HG02623 (cell line): Measurements from ENCODE around the gene DPPA4.

Experiments
- ATAC-seq: cut with Tn5 transposase; IDR thresholded peaks from one replicate; pipeline ENCODE4 v1.9.1; 2021; ENCODE audit warnings: moderate library complexity; ENCODE audit not compliant: unreplicated experiment

The DPPA4 gene

DNA sequence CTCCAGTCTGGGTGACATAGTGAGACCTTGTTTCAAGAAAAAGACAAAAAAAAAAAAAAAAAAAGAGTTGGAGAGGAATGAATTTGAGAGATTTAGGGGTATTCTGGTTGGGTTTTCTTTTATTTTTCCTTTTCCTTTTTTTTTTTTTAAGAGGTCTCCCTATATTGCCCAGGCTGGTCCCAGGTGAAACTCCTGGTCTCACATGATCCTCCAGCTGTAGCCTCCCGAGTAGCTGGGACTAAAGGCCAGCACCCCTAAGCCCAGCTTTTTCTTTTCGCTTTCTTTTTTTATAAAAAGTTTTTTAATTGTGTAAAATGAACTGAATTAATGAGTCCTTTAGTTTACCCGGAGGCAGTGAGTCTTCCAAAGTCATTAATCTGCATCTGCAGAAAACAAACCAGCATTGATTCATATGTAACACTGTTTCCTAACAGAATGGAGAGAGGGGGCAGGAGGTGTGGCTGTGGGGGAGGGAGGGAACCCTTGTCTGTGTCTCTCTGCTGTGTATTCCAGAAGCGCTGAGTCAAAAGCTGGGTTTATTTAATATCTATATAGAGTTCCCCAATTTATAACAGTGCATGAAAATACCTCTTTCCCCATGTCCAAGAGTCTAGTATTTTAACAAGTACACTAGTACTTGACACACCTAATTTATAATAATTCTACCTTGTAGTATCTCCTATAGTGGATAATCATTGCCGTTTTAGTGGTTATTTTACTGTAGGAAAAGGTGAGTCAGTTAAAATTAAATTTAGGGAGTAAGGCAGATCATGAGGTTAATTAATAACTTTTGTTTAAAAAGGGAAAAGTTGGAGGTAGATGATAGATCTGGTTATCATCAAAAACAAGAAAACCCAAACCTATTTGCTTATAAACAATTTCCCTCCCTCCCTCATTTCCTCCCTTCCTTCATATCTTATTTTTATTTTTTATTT, 2.6 kb upstream of the DPPA4 start:
- no peak for ATAC-seq

DNA sequence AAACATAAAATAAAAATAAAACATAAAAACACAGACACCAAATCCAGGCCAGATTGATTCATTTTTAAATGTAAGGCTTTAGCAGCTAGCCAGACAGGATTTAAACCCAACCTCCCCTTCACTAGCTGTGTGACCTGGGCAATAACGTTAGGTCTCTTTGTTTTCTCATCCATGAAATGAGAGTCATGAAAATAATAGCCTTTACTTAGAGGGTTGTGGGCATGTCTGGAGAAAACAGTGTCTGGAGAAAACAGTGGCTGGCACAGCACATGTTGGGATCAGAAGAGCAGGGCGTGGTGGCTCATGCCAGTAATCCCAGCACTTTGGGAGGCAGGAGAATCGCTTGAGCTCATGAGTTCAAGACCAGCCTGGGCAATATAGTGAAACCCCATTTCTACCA, 1.9 kb upstream of the DPPA4 start:
- no peak for ATAC-seq

- ATAC-seq = no peak
Measured at GRCh38 chr3:109338322-109338721, 976 bp upstream of the DPPA4 start.

DNA sequence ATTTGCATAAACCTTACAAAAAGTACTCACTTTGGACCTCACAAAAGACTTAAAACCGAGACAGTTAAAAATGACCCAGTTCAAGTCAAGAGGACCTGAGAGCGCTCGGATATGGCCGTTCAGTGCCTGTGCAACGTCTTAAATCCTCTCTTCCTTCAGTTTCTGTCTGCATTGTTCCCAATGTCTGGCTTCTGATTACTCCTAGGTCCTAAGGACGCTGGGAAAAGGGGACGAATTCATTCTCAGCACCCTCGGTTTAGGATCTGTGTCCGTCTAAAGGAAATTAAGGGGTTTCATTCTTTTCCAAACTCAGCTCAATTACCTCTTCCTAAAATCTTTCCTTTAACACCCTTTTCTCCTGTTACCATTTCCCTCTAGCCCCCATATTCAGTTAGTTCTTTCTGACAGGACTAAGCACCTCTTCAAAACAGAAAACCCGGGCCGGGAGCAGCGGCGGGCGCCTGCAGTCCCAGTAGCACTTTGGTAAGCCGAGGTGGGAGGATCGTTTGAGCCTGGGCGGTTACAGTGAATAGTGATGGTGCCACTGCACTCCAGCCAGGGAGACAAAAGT, 970 bp downstream of the DPPA4 start:
- no peak for ATAC-seq

DNA sequence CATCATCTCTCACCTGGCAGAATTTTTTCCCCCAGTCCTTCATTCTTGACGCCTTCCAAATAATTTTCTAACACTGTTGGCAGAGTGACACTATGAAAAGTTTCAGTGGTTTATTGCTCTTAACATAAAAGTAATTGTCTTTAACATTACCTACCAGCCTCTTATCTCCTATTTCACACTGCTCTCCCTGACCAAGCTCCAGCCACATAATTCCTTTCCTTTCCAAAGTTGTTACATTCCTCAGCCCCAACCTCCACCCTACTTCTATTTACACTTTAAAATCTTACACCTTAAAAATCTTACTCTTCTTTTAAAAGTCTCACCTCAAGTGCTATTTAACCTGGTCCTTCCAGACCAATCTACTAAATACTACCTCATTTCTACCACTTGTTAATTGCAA, 2.8 kb downstream of the DPPA4 start:
- no peak for ATAC-seq

- no peak for ATAC-seq
Measured at GRCh38 chr3:109331692-109332091, 5.7 kb downstream of the DPPA4 start.

- ATAC-seq = no peak
Measured at GRCh38 chr3:109330405-109330804, 6.9 kb downstream of the DPPA4 start.

DNA sequence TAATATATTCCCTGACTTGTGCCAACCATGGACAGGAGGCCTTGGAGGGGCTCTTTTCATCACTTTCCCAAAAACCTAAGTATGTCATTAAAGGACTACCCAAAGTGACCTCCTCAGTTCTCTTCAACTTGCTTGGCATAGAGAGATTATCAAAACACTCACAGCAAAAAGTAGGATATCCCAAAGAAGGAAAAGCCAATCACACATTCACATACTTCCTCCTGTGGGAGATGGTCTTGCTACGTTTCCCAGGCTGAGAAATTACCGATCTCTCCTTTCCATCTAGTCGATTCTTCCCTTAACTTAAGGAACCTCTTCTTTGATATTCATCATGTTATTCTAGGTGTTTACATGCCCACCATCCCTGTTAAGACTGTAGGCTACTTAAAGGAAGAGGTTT, 9.1 kb downstream of the DPPA4 start:
- ATAC-seq = no peak

GRCh38 chr3:109325657-109326056, 11.7 kb downstream of the DPPA4 start:
- ATAC-seq = no peak

DNA sequence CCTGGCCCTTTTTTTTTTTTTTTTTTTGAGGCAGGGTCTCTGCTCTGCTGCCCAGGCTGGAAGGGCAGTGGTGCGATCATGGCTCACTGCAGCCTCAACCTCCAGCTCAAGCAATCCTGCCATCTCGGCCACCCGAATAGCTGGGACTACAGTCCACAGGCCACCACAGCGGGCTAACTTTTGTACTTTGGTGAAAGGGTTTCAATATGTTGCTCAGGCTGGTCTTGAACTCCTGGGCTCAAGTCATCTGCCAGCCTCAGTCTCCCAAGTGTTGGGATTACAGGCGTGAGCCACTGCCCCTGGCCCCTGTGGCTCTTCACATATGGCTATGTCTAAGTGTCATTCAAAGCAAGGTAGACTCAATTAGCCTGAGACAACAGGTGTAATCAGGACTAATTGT, 12.2 kb downstream of the DPPA4 start:
- ATAC-seq = no peak

- no peak for ATAC-seq
Measured at GRCh38 chr3:109316162-109316730, 21.1 kb downstream of the DPPA4 start, which contains the start of gene DPPA2. Gene DPPA2 (minus strand): TSS chr3:109316517. CDS start chr3:109314542, 1,975 bp downstream.

- no peak for ATAC-seq
Measured at GRCh38 chr3:109313061-109313460, 24.3 kb downstream of the DPPA4 start.

DNA sequence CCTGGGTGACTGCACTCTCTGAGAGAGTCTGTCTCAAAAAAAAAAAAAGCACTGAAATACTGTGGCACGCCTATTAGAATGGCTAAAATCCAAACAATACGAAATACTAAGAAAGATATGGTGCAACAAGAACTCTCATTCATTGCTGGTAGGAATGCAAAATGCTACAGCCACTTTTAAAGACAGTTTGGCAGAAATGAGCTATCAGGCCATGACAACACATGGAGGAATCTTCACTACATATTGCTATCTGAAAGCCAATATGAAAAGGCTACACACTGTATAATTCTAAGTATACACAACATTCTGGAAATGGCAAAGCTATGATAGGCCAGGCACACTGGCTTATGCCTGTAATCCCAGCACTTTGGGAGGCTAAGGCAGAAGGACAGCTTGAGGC, 39.9 kb downstream of the DPPA4 start:
- ATAC-seq = no peak

GRCh38 chr3:109284071-109284470, 53.3 kb downstream of the DPPA4 start:
- ATAC-seq = no peak

- no peak for ATAC-seq
Measured at GRCh38 chr3:109278546-109278945, 58.8 kb downstream of the DPPA4 start.

DNA sequence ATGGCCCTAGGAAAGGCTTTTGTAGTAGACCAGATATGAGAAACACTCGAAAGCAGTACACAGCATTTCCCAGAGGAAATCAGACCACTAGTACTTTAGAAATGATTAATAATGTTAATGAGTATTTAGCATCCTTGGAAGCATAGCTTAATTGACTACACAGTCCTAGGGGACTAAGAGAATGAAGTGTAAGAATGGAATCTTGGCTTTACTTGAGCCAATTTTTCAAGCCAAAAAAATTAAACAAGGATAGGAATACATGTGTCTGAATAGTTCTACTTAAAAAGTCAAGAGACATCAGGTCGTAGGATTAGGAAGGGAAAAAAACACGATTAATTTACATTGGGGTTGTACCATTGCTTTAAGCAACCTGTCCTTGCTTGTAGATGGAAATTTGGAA, 59.2 kb downstream of the DPPA4 start:
- no peak for ATAC-seq
